Pancreas (tissue), 10 donors: ENCODE measurements around the gene MTCL1. TPM values are rescaled to one million over a fixed set of nuclear protein-coding genes. Genes with fewer than 3 reads are reported as not detected.

Source experiments
- ATAC-seq, 4 donors: fragments of 200-7000 bp; cut with Tn5 transposase; one replicate each; pipeline versions ENCODE4 v1.8.0 to v1.9.1; 2020; ENCODE audit warnings: mild to moderate bottlenecking in 4 of 4, moderate library complexity in 4 of 4
- DNase-seq, 6 donors: peaks; one replicate each; pipeline ENCODE4 v3.0.0-alpha.2; 2020
- FAIRE-seq: peaks from 2 replicates; lab custom pipeline; 2012; peaks lifted over from hg19 to GRCh38; lab: Jason Lieb, UNC
- H3K27ac ChIP-seq, 4 donors: fragments of 200-600 bp; sonication (generic); 1 replicate in 3 of 4; 2 replicates in 1 of 4; pipeline versions ENCODE4 v1.5.0 to v1.8.0; 2020
- H3K27me3 ChIP-seq, 4 donors: fragments of 200-600 bp; one replicate each; pipeline ENCODE4 v1.8.0; 2021
- H3K36me3 ChIP-seq, 3 donors: fragments of 200-600 bp; sonication (generic) in 1 of 3; one replicate each; pipeline versions ENCODE4 v1.5.0 to v1.8.0; 2020 to 2021
- H3K4me1 ChIP-seq, 3 donors: fragments of 200-600 bp; one replicate each; pipeline ENCODE4 v1.8.0; 2021
- H3K4me3 ChIP-seq, 4 donors: fragments of 200-600 bp; sonication (generic) in 2 of 4; one replicate each; pipeline versions ENCODE4 v1.5.0 to v1.8.0; 2020 to 2021
- H3K9me3 ChIP-seq, 4 donors: fragments of 200-600 bp; one replicate each; pipeline ENCODE4 v1.8.0; 2021
- CTCF ChIP-seq, 4 donors: fragments of 200-600 bp; sonication (generic) in 3 of 4; IDR thresholded peaks; one replicate each; pipeline versions ENCODE4 v1.5.0 to v1.8.0; 2021; ENCODE audit warnings: antibody characterized with exemption in 4 of 4
- WGBS, 2 donors: extraction: QIAGEN DNeasy Blood & Tissue Kit; methylation state at CpG; one replicate each; pipeline ENCODE4 v1.1.7; 2013; 5-methylcytosine and 5-hydroxymethylcytosine counted together
- intact Hi-C, 3 donors: fragments of 100-400 bp; cut with DNase I; formaldehyde crosslinking; loops; one replicate each; pipeline versions ENCODE4 v1.11.1 to v1.14.2; 2022
- polyA plus RNA-seq, 2 donors: library from polyadenylated mRNA; stranded (reverse); fragments of 200-250 nt; gene quantifications; one replicate each; pipeline ENCODE4 v1.2.3, GENCODE V29; 2013
- total RNA-seq, 6 donors: library from RNA; stranded (reverse); fragmentation: NEBNext Ultra II Directional in 4 of 6; extraction: Animal tissue kit (Norgen Biotek cat#: 25700) in 4 of 6; gene quantifications; one replicate each; pipeline versions ENCODE4 v1.2.1 to v1.2.4, GENCODE V29; 2021 to 2023
- donor health status: healthy with polysubstance abuse.
- donor health status: DM: no; HTN: no; CAD: no; lungs with moderate emphysema.
- donor health status: DM: no; HTN: no; CAD: no.
- donor health status: control.
- donor health status: control.
- donor health status: Bipolar disorder and iron deficiency.
- donor health status: DM: yes; HTN: yes; CAD: no.
- donor health status: DM: no; HTN: no; CAD: no.
- donor health status: DM: no; HTN: no; CAD: no.
- donor health status: DM: yes; HTN: yes; CAD: no.

The MTCL1 gene
- total and polyA plus RNA-seq, 8 donors = 9.2 to 18.4 (median 12.9) TPM

GRCh38 chr18:8834881-8835280, 129.5 kb downstream of the MTCL1 start:
- intact Hi-C loops = no loop called here
- Histone ChIP-seq H3K27ac (no peak overlapping the region), H3K4me3 (no peak overlapping the region), H3K36me3 (no peaks in the 10 kb centered on the region), H3K27me3 (no peaks in the 10 kb centered on the region), H3K4me1 (no peaks in the 10 kb centered on the region), H3K9me3 (no peaks in the 10 kb centered on the region)
- 68 to 85% methylated on average over 6 of the region's 6 CpGs for WGBS, 2 donors
- TF ChIP-seq CTCF (IDR thresholded peaks at IDR 0.05) = no peak
- ATAC-seq = no peak
- no peak for FAIRE-seq
- no peak for DNase-seq

GRCh38 chr18:8835521-8835953, 130.2 kb downstream of the MTCL1 start:
- FAIRE-seq = no peak
- H3K27me3 ChIP-seq = no peaks in the 10 kb centered on the region
- ATAC-seq = peak in 2 of 4 donors; percentile 18 to 35
- intact Hi-C loops = no loop called here
- no peak overlapping the region for H3K27ac ChIP-seq
- no peaks in the 10 kb centered on the region for H3K4me1 ChIP-seq
- TF ChIP-seq CTCF (IDR thresholded peaks at IDR 0.05) = no peak
- no peaks in the 10 kb centered on the region for H3K36me3 ChIP-seq
- 62 to 76% methylated on average over 3 of the region's 3 CpGs for WGBS, 2 donors
- no peak overlapping the region for H3K4me3 ChIP-seq
- DNase-seq = no peak
- H3K9me3 ChIP-seq = no peaks in the 10 kb centered on the region

GRCh38 chr18:8839281-8839680, 133.9 kb downstream of the MTCL1 start:
- ATAC-seq (peak in 3 of 4 donors; percentile 71 to 87 (median 78)), FAIRE-seq (no peak), DNase-seq (peak in 3 of 6 donors; percentile 37 to 45 (median 44))
- intact Hi-C loops = no loop called here
- H3K36me3 ChIP-seq = no peaks in the 10 kb centered on the region
- H3K27ac ChIP-seq = no peak overlapping the region
- 10 to 21% methylated on average over 3 of the region's 3 CpGs for WGBS, 2 donors
- H3K4me3 ChIP-seq = no peak overlapping the region
- H3K4me1 ChIP-seq = no peaks in the 10 kb centered on the region
- TF ChIP-seq CTCF (IDR thresholded peaks at IDR 0.05) = no peak
- no peaks in the 10 kb centered on the region for H3K27me3 ChIP-seq
- no peaks in the 10 kb centered on the region for H3K9me3 ChIP-seq

- Histone ChIP-seq H3K4me3 (no peak overlapping the region), H3K27ac (no peak overlapping the region), H3K36me3 (no peaks in the 10 kb centered on the region), H3K27me3 (no peaks in the 10 kb centered on the region), H3K9me3 (no peaks in the 10 kb centered on the region), H3K4me1 (no peaks in the 10 kb centered on the region)
- FAIRE-seq = no peak
- ATAC-seq = no peak
- intact Hi-C loops = no loop called here
- TF ChIP-seq CTCF (IDR thresholded peaks at IDR 0.05) = no peak
- DNase-seq = no peak
- WGBS, 2 donors = 79 to 87% methylated on average over 4 of the region's 4 CpGs
Observed at GRCh38 chr18:8841781-8842485, 136.6 kb downstream of the MTCL1 start.

GRCh38 chr18:8842506-8842905, 137.2 kb downstream of the MTCL1 start:
- no peak for DNase-seq
- 89 to 96% methylated on average over 5 of the region's 5 CpGs for WGBS, 2 donors
- Histone ChIP-seq H3K36me3 (no peaks in the 10 kb centered on the region), H3K4me1 (no peaks in the 10 kb centered on the region), H3K27me3 (no peaks in the 10 kb centered on the region), H3K27ac (no peak overlapping the region), H3K4me3 (no peak overlapping the region), H3K9me3 (no peaks in the 10 kb centered on the region)
- intact Hi-C loops = no loop called here
- no peak for TF ChIP-seq CTCF (IDR thresholded peaks at IDR 0.05)
- ATAC-seq = no peak
- no peak for FAIRE-seq
